Astrocyte (in vitro differentiated cells and primary cell): ENCODE data around the gene LCOR.

Experiments
- EZH2 ChIP-seq: IDR thresholded peaks from 2 replicates; pipeline ENCODE4 v1.6.1; 2012; ENCODE audit warnings: mild to moderate bottlenecking, low read length, inconsistent platforms; ENCODE audit not compliant: insufficient read depth
- TF ChIP-seq, protein P1 (sequence below): IDR thresholded peaks from 2 replicates; pipeline ENCODE4 v1.5.1; 2011; ENCODE audit warnings: low read depth, mild to moderate bottlenecking, inconsistent platforms, low read length, moderate library complexity; ENCODE audit not compliant: insufficient read depth

GRCh38 chr10:96826438-96826837 is 5.7 kb upstream of the LCOR start:
- TF ChIP-seq, protein P1, sequence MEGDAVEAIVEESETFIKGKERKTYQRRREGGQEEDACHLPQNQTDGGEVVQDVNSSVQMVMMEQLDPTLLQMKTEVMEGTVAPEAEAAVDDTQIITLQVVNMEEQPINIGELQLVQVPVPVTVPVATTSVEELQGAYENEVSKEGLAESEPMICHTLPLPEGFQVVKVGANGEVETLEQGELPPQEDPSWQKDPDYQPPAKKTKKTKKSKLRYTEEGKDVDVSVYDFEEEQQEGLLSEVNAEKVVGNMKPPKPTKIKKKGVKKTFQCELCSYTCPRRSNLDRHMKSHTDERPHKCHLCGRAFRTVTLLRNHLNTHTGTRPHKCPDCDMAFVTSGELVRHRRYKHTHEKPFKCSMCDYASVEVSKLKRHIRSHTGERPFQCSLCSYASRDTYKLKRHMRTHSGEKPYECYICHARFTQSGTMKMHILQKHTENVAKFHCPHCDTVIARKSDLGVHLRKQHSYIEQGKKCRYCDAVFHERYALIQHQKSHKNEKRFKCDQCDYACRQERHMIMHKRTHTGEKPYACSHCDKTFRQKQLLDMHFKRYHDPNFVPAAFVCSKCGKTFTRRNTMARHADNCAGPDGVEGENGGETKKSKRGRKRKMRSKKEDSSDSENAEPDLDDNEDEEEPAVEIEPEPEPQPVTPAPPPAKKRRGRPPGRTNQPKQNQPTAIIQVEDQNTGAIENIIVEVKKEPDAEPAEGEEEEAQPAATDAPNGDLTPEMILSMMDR: no peak
- no peak for TF ChIP-seq EZH2
